Omental fat pad (tissue), 4 donors: Measurements from ENCODE around the gene EME2. TPM values are rescaled to one million over a fixed set of nuclear protein-coding genes. Genes with fewer than 3 reads are reported as not detected.
A peak's percentile ranks its signal among the peaks of the same experiment; 100 is the strongest.

Experiments
- ATAC-seq: fragments of 150-250 bp; one replicate; pipeline ENCODE4 v1.9.1; 2016; ENCODE audit warnings: mild to moderate bottlenecking, moderate library complexity; ENCODE audit not compliant: low FRiP score
- DNase-seq: peaks from one replicate; pipeline ENCODE4 v3.0.0-alpha.2; 2019; ENCODE audit warnings: low spot score
- CTCF ChIP-seq, 3 donors: fragments of 450-650 bp; IDR thresholded peaks; one replicate each; pipeline ENCODE4 v1.5.1; 2016 to 2017; ENCODE audit warnings: antibody characterized with exemption in 3 of 3, mild to moderate bottlenecking in 3 of 3, moderate library complexity in 2 of 3
- total RNA-seq, 4 donors: library from RNA; depleted of rRNA; stranded (reverse); fragments of >200 nt; gene quantifications; one replicate each; pipeline ENCODE4 v1.1.0, GENCODE V29; 2016

The EME2 gene
- total RNA-seq, 4 donors from 2014 or later: 5.9 to 16.2 (median 7.1) TPM

- no peak for ATAC-seq
- DNase-seq: no peak
- no peak for TF ChIP-seq CTCF (IDR thresholded peaks at IDR 0.05)
Observed at GRCh38 chr16:1779741-1780676, 7.4 kb downstream of the EME2 start.

- ATAC-seq (no peak), DNase-seq (no peak)
- TF ChIP-seq CTCF (IDR thresholded peaks at IDR 0.05): no peak
Observed at GRCh38 chr16:1780677-1781072, 8.1 kb downstream of the EME2 start.

GRCh38 chr16:1781254-1781653, 8.6 kb downstream of the EME2 start:
- ATAC-seq (no peak), DNase-seq (no peak)
- TF ChIP-seq CTCF (IDR thresholded peaks at IDR 0.05): no peak

GRCh38 chr16:1781758-1782407, 9.3 kb downstream of the EME2 start:
- ATAC-seq (peak; percentile 15), DNase-seq (no peak)
- no peak for TF ChIP-seq CTCF (IDR thresholded peaks at IDR 0.05)

GRCh38 chr16:1782408-1783264, 10.0 kb downstream of the EME2 start, which contains the start of the genes NUBP2 and SPSB3:
NUBP2 (plus strand) TSS chr16:1782960; CDS start chr16:1783021, 61 bp downstream.
SPSB3 (minus strand) TSS chr16:1782571; CDS start chr16:1781483, 1,088 bp downstream.
- ATAC-seq (peak; percentile 97), DNase-seq (peak; percentile 94)
- TF ChIP-seq CTCF (IDR thresholded peaks at IDR 0.05): no peak

GRCh38 chr16:1784977-1785845, 12.6 kb downstream of the EME2 start:
- DNase-seq (no peak), ATAC-seq (no peak)
- no peak for TF ChIP-seq CTCF (IDR thresholded peaks at IDR 0.05)
